A549 treated with GW870086 at 1 μM for 4 hours (cell line): Measurements from ENCODE around the gene TRIM71. TPM values are rescaled to one million over a fixed set of nuclear protein-coding genes. Genes with fewer than 3 reads are reported as not detected.

Experiments used
- total RNA-seq: library from RNA; stranded (reverse); fragments of 200-300 nt; extraction: Qiagen RNA extraction; gene quantifications from 5 replicates; pipeline ENCODE4 v1.2.3, GENCODE V29; 2022; ENCODE audit warnings: low read depth

TRIM71 gene
- 0.03 TPM in 1 of 5 replicates, not detected in the others for total RNA-seq

DNA sequence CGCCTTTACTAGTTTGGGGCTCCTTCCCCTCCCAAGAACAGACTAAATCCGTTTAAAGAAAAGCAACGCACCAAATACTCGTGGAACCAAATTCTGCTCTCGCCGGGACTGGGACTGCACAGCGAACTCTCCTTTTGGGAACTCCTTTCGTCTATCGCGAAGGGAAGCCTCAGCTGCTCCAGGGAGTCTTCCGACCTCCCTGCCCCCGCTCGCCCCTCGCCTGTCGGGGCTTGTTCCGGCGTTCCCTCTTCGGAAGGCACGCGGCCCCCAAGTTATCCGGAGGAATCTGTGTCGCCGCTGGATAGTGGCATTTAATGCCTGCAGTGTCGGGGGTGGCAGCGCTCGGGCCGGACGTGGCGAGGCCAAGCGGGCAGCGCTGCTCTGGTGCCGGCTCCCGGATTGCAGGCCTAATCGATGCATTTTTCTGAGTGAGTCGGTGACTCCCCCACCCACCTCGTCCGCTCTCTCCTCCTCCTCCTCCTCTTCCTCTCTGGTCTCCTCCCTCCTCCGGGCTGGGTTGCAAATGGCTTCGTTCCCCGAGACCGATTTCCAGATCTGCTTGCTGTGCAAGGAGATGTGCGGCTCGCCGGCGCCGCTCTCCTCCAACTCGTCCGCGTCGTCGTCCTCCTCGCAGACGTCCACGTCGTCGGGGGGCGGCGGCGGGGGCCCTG is at the start of gene TRIM71:
TSS of gene TRIM71 (plus strand) at position 440 of the 671 bp plus-strand sequence. CDS start at position 524, 84 bp downstream.

Other genes starting within 250 kb of the TRIM71 start
- 39.6 to 48.5 TPM (median 42.3 TPM) in 5 replicates for gene DYNC1LI1, start 247.1 kb upstream of the TRIM71 start, total RNA-seq
- gene CNOT10, start 132.8 kb upstream of the TRIM71 start, total RNA-seq: 26.7 to 29.8 TPM (median 28.5 TPM) in 5 replicates
- gene CCR4, start 133.6 kb downstream of the TRIM71 start, total RNA-seq: 0.06 to 0.10 TPM (median 0.08 TPM) in 3 of 5 replicates, not detected in the others